Measurements from ENCODE around the gene CNTN5. TPM values are rescaled to one million over a fixed set of nuclear protein-coding genes. Genes with fewer than 3 reads are reported as not detected.

Gene CNTN5
- total RNA-seq, 1 experiment from 2014 or later, result not detected

DNA sequence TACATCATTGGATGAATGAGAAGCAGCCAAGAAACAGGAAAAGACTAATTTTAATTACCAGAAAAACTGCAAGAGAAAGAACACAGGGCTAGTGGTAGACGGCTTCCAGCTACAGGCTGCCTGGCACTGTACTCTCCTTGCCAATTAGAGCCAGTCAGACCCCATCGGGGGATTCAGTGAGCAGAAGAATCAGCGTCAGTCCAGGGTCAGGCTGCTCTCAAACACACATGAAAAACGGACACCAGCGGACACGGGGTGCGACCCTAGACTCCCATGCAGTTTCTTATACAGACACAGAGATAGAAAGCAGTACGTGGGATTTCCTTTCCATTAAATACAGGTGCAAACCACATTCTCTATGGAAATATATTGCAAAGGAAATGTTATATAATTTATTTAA, 1.1 kb upstream of the CNTN5 start:
- H3K27ac Mint-ChIP-seq, result no peak overlapping the region
- TF ChIP-seq, protein P1, sequence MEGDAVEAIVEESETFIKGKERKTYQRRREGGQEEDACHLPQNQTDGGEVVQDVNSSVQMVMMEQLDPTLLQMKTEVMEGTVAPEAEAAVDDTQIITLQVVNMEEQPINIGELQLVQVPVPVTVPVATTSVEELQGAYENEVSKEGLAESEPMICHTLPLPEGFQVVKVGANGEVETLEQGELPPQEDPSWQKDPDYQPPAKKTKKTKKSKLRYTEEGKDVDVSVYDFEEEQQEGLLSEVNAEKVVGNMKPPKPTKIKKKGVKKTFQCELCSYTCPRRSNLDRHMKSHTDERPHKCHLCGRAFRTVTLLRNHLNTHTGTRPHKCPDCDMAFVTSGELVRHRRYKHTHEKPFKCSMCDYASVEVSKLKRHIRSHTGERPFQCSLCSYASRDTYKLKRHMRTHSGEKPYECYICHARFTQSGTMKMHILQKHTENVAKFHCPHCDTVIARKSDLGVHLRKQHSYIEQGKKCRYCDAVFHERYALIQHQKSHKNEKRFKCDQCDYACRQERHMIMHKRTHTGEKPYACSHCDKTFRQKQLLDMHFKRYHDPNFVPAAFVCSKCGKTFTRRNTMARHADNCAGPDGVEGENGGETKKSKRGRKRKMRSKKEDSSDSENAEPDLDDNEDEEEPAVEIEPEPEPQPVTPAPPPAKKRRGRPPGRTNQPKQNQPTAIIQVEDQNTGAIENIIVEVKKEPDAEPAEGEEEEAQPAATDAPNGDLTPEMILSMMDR (conservative IDR thresholded peaks at IDR 0.05), result no peak
- no peak overlapping the region for H3K9ac ChIP-seq (ENCODE audit: extremely low read depth, insufficient read length, low read length)
- peaks cover 48% of the 10 kb centered on the region for H3K27me3 Mint-ChIP-seq (ENCODE audit: low read depth)
- no peaks in the 10 kb centered on the region for H3K79me2 ChIP-seq (ENCODE audit: insufficient read depth, low read length)
- no peak overlapping the region for H3K23ac ChIP-seq (ENCODE audit: insufficient read length, low read depth, low read length)
- H3K4me2 ChIP-seq (ENCODE audit: insufficient read depth, insufficient read length, low read length), result no peak overlapping the region
- H4K91ac ChIP-seq (ENCODE audit: insufficient read length, low read depth, low read length), result no peak overlapping the region
- no peak overlapping the region for H4K5ac ChIP-seq (ENCODE audit: insufficient read length, low read depth, low read length)
- H2BK5ac ChIP-seq (ENCODE audit: insufficient read length, low read length), result no peak overlapping the region
- H2BK120ac ChIP-seq (ENCODE audit: low read depth, low read length, poor library complexity, severe bottlenecking), result no peak overlapping the region
- H3K4me3 Mint-ChIP-seq, result peak overlapping the region; percentile 16 to 94; a peak in 3 of 5 replicates
- no peak overlapping the region for H2BK20ac ChIP-seq (ENCODE audit: low read depth, low read length, poor library complexity, severe bottlenecking)
- H3K4ac ChIP-seq (ENCODE audit: low read depth, low read length), result no peak overlapping the region
- no peak overlapping the region for H3K14ac ChIP-seq (ENCODE audit: insufficient read depth, low read length)
- H2BK12ac ChIP-seq (ENCODE audit: insufficient read length, low read depth, low read length), result no peak overlapping the region
- H2AK5ac ChIP-seq (ENCODE audit: insufficient read length, low read length), result no peak overlapping the region
- peaks cover 2 to 5% of the 10 kb centered on the region in 2 experiments; a peak in 3 of 4 replicates for H3K4me1 Mint-ChIP-seq
- no peak overlapping the region for H4K8ac ChIP-seq (replicated peaks; ENCODE audit: insufficient read length, low read depth, low read length)
- peaks cover 8% of the 10 kb centered on the region for H3K23me2 ChIP-seq (ENCODE audit: insufficient read length, low read depth, low read length, poor library complexity, severe bottlenecking)
- H2AFZ ChIP-seq (ENCODE audit: low read length), result no peak overlapping the region
- H3K79me1 ChIP-seq (ENCODE audit: insufficient read depth, low read depth, low read length, poor library complexity, severe bottlenecking), result no peaks in the 10 kb centered on the region
- H2BK15ac ChIP-seq (ENCODE audit: low read depth, low read length), result no peak overlapping the region
- no peaks in the 10 kb centered on the region for H3K4me1 ChIP-seq (ENCODE audit: insufficient read depth, low read length)
- no peak overlapping the region for H3K27ac ChIP-seq (ENCODE audit: insufficient read length, low read depth, low read length)
- no peak overlapping the region for H3K18ac ChIP-seq (ENCODE audit: insufficient read length, low read depth, low read length)
- no peaks in the 10 kb centered on the region for H4K20me1 ChIP-seq (ENCODE audit: control insufficient read depth, insufficient read depth, insufficient read length)
- no peaks in the 10 kb centered on the region; the same call in 1 of the 2 replicates for H3K27me3 ChIP-seq (ENCODE audit: insufficient read depth, low read length)
- H3K9me3 ChIP-seq (ENCODE audit: control insufficient read depth, low read depth, low read length), result no peaks in the 10 kb centered on the region
- no CpG with 5 or more reads among the region's 8 CpGs for WGBS (ENCODE audit: extremely low coverage, insufficient read length, low lambda C conversion rate)
- no peaks in the 10 kb centered on the region for H3K9me3 Mint-ChIP-seq
- no peaks in the 10 kb centered on the region for H3K36me3 Mint-ChIP-seq (ENCODE audit: insufficient read depth in 1 of 3, low read depth in 3 of 3)
- no peak for DNase-seq
- no peak overlapping the region for H3K56ac ChIP-seq (ENCODE audit: insufficient read length, low read depth, low read length)
- no peak overlapping the region for H3T11ph ChIP-seq (ENCODE audit: low read length)
